ENCODE measurements around the gene MITF.

The MITF gene

DNA sequence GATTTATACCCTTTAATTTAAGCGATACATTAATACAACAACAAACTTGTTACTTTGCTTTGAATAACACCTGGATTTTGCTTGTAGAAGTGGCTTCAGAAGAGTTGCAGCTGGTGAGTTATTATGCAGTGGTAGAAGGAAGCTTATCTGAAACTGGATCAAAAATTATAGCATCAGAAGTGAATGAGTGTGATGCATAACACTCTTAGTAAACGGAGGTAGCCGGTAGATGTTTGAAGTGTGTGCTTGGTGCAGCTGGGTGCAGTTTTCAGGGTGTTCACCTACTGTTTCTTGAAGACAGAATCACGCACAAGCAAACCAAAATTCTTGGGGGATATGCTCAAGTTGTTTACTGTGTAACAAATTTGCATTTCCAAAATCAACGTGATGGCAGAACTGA lies 103.1 kb downstream of the MITF start:
- no peak for DNase-seq

DNA sequence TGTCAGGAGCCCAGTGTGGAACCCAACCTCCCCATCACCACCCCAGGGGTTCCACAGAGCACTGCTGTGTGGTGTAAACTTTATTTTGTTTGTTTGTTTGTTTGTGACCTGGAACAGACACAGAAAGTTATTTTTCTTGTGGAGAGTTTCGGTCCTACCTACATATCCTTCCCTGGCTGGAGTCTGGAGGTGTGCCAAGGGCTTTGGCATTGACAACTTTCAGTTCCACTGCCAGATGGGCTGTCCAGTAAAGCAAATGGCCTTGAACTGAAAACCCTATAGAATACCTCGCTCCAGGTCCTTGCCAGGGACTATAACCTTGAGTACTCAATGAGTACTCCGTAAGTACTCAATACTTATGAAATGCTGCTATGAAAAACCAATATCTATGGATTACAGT lies 103.5 kb downstream of the MITF start:
- no peak for DNase-seq

DNA sequence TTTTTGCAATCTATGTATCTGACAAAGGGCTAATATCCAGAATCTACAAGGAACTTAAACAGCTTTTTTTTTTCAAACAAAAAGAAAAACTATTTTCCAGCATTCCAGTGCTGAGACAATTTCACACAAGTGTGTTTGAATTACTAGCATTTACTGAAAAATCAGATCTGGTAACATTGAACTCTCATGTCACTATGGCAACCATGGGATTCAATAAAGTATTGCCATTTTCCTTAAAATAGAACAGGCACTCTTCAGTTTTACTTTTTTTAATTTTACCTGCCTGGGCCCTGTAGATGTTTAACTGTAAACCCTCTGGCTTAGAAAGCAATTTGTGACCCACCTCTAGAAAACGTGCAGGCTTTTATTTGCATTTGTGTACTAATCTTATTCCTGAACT lies 105.4 kb downstream of the MITF start:
- no peak for DNase-seq

DNA sequence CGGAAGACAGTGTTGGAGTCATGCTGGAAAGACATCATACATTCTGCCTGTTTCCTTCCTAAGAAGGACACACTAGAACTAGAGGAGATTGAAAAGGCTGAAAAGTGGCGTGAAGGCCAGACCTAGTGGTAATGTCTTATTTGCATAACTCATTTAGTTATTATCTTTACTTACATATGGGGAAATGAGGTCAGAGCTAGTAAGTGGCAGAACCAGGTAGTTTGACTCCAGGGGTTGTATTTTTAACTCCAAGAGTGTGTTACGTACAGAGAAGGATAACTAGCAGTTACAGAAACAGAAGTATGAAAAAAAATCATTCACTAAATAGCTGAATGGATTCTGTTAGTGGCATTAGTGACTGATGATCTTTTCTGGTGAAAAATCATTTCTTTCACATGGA lies 108.0 kb downstream of the MITF start:
- DNase-seq = no peak

DNA sequence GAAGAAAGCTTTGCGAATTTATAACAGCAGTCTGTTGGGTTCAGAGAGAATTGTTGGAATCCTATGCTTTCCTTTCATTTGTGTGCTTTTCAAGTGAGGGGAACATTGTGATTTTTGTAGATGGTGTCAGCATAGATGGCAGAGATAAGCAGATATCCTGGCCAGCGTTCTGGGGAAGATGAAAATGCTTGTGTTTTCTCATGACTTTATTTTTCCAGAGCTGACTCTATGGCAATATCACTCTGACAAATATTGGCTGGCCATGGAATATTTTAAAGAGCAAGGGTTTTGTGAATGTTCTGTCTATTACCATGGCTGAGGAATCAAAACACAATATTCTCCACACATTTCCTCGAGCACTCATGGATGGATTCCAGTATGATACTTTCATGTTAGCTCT lies 108.8 kb downstream of the MITF start:
- no peak for DNase-seq

DNA sequence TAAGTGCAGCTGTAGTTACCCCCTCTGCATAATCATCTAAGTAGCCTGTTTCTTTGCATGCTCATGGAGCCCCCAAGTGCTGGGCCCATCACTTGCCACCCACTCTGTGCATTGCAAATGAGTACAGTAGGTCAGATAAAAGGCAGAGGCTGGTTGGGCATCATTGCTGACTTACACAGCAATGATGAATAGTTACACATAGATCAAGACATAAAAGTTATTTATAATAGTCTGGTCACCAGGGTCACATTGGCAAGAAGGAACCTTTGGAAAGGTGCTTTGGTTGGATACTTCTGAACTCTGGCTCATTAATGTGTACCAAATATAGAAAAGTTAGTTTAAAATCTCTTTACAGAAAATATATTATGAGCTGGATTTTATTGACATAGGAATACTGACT lies 111.6 kb downstream of the MITF start:
- no peak for DNase-seq

DNA sequence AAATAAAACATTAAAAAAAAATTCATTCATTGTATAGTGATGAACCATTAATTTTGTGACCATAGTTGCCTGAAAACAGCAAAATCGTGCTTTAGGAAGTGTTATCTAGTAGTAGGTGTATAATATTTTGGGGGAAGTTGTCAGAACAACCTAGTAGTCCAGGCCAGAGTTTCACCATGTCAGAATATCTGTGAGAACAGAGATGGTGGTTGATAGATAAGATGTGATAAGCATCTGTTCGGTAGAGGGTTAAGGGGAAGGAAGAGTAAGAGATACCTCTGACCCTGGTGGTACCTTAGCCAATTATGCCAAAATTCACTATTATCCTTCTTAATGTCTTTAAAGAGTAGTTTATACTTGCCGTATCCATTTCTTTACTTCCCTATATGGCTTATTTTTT lies 113.8 kb downstream of the MITF start:
- DNase-seq = no peak

DNA sequence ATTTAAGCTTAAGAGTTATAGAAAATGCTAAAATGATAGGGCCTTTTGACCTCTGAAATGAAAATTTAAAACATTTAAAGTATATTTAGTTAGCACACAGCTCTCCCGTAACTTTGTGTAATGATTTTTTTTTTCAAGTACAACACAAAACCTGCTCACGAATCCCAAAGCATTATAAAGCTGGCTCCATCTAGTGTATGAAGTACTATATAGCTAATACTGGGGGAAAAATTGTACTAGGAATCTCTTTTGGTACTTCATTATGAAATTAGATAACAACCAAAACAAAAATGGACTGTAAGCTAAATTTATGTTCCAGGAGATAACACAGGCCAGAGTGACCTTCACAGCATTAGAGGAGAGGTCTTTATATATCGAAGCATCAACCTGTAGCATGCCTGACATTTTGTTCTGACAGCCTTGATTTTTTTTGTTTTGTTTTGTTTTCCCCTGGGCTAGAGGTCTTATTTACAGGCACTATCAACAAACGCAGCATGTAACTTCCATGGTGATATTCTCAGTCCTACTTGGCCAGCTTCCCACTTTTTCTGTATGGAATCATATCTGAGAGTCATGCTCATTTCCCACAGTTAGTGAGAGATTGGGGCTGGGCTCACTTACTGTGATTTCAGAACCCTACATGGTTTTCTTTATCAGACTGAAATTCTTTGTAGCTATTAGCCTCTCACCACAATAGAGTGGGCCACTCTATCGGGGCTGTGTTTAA lies 116.3 kb downstream of the MITF start:
- DNase-seq = no peak

DNA sequence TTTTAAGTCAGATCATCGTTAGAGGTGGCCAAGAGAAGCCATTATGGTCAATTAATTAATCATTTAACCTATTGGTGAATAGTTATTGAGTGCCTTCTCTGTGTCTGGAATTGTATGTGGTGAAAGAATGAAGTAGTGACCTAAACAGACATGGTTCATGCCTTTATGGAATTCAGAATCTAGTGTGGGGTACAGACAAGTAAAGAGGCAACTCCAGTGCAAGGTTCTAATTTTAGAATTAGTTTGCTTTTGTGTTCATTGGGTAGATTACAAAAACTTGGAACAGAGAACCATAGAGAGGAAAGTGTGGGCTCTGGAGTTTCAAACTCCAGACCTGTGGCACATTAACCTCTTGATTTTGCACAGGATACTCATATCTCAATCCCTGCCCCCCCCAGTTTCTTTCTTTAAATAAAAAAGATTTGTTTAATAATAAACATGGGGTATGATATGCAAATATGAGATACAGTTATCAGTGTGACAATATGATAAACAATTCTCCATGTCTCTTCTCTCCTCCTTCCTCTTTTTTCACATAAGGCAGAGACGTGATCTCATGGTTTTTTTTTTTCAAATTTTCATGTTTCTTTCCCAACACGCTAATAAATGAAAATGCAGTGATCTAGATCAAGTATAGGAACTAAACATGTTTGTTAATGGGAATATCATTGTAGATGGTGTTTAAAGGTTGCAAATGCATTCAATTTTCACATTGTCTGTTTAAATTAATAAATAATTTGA lies 117.9 kb downstream of the MITF start:
- DNase-seq = no peak

DNA sequence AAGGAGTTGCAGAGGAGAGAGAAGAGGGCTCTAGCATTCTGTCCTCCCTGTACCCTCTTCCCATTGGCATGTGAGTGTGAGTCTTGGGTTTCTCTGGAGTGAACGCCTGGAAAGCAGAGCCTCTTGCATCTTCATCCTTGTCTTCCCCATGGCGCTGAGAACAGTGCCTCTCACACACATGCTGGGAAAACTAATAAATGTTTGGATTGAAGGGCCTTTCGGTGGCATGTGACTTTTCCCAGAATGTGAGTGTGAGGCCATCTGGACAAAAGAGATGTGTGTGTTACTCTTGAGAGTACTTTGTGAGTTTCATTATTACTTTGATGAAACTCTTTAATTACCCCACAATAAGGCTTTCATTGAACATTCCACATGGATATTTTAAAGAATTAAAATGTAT lies 122.3 kb downstream of the MITF start:
- no peak for DNase-seq

DNA sequence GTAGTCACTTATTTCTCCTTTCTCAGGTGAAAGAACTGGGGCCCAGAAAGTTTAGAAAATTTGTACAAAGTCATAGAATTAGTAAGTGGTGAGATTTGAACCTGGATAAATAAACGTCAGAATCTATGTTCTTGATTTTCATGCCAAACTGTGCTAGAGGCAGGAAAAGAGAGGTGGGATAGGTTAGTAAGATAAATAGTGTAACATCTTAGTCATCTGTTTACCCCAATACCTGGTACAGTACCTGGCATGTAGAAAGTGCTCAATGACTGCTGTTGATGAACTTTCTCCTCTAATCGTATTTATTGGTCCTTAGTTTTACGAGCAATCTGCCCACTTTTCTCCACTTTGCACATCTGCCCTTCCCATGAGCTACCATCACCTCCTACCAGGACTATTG lies 124.9 kb downstream of the MITF start:
- DNase-seq = no peak

DNA sequence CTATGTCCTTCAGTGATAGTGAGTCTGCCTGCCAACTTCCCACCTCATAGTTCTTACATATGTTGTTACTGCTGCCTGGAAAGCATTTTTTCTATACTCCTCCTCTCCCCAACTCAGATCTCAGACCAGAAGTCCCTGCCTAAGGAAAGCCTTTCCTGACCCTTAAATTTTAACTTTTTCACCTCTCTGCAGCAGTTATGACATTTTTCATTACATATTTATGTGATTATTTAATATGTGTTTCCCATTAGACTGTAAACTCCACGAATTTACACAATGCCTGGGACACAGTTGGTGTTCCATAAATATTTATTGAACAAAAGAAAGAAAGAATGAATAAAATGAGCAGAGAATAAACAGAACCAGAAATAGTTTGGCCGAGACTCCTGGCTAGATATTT lies 125.5 kb downstream of the MITF start:
- DNase-seq = no peak

DNA sequence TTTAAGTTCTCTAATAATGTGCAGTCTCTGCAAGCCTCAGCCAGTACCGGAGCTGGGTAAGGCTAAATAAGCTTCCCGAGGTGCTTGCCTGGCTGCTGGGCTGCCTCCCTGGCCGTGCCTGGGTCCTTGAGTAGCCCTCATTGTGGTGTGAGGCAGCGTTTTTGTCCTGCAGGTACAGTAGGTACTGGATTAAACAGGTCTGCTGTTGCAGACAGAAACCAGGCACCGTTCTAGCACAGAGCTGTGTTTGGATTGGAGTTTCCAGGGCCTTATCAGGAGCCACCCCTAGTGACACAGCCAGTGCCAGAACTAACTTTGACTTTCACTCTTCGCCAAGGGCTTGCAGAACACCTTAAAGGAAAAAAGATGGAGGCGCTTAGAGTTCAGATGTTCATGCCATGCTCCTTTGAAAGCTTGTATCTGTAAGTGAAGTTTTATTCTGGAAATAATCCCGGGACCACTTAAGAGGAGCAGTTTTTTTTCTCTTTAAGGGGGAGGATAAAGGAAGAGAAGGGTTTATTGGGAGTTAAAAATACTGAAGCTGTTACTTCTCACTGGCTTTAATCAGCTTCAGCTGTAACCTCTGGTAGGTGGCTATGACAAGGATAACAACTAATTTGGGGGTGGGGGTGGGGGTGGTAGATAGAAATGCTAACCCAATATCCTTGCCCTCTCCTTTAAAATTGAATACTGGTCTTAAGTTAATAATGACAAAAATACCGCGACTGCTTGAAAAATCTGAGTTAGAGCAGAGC lies 126.8 kb downstream of the MITF start:
- DNase-seq = no peak

DNA sequence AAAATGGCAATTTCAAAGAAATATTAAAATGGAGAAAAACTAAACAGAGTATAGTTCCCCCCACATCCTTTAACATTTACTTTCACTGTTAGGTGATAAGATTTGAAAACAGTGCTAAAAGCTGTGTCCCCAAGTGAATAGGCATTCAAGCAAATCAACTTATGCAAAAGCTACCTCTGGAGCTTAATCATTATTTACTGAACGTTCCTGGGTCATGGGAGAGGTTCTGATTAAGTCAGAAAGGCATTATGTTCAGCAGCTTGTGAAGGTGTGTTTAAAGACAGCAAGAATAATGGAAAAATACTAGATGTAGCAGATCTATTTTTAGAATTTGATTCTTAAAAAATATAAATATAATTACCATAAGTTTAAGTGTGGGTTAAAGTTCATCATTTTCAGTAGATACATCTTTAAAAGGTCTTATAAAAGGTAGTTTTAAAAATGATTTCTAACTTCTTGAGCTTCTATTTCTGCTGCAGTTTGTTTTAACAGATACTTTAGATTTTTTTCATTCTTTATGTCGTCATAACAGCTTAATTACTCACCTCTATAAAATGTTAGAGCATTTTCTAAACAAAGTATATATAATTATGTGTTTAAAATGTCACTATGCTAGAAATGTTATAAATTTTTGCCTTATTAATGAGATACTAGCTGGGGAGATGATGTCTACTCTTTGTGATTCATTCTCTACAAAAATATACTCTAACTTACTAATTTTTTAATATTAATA lies 127.9 kb downstream of the MITF start:
- no peak for DNase-seq

DNA sequence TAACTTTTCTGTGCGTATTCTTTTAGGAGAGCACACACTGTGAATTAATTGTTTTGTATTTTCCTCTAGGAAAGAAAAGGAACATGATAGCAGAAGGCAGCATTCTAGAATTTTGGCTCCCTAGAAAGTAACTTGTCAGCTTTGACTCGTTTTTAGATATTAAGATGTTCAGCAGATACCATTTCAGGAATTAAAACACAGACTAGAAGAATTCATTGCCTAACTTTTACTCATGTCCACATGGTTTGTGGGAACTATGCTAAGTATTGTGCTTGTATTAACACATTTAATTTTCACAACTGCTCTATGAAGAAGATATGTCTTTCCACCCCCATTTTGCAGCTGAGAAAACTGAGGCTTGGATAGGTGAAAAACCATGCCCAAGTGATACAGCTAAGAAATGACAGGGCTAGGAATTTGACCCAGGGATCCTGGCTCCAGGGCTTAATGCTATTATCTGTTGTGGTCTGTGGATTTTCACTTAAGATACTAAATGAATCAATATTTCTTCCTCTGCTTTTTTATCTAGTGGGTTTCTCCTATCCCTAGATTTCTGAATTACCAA lies 128.8 kb downstream of the MITF start:
- DNase-seq = no peak

DNA sequence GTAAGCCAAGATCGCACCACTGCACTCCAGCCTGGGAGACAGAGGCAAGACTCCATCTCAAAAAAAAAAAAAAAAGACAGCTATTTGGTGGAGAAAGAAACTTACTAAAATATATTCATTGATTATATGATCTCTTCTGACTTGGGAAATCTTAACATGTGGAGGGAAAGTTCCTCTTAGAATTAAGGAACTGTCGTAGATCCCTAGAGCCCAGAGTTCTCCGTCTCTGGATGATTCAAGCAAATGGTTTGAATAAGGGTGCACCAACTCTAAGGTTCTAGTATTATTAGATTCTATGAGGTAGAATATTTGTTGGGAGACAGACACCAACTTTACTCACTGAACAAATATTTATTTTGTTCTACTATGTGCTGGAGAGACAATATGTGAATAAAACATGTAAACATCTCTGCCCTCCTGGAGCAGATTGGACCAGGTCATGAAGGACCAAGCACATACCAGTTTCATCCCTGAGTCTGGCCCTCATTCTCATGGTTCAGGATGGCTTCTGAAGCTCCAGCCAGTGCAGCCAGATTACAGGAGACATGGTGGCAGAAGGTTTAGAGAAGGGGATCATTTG lies 129.7 kb downstream of the MITF start:
- no peak for DNase-seq

DNA sequence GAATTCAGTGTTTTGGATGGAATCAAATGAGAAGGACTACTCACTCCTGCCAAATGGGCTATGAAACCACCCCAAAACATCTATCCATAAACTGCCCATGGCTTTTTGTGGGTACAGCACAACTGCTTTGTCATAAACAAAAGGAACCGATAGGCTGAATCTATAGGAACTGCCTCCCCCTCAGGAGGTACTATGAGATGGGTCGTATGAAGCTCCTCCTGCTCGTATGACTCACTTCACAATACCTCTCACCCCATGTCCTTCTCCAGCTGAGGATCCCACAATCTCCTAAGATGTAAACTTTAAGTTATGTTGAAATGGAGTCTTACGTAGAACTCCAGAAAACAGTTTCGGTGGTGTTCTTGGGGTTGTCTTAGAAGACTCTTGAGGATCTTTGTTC lies 130.4 kb downstream of the MITF start:
- no peak for DNase-seq

DNA sequence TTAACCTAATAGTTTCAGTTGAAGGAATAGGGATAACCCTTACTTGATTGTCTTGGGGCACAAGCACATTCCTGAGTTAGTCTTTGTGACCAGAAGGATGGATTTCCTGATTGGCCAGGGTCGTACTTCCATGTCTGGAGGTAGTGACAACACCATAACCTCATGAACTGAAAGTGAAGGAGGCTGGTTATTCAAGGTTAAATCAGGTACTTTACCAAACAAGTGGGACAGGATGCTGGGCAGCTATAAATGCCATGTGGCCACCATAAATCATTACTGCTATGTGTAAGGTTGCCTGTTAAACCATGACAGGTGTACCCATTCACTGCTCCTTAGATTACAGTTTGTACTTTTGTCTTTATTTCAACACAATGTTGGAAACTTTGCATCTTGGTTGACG lies 132.0 kb downstream of the MITF start:
- no peak for DNase-seq

DNA sequence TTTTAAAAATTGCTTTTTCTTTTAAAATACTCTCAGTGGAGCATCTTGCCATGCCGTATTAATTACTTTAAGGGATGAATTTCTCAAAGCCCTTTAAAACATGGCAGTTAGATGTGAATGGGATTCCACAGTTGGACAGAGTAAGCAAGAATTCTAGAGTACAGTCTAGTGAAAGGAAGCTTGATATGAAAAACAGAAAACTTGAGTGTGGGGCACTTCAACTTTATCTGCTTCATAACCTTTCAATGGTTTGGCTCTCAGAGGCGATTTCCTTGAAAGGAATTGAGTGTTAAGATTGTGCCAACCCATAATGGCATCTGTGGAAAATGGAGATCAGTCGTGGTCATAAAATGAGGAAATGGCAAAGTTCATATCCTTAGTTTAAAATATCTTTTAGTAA lies 132.6 kb downstream of the MITF start:
- no peak for DNase-seq

DNA sequence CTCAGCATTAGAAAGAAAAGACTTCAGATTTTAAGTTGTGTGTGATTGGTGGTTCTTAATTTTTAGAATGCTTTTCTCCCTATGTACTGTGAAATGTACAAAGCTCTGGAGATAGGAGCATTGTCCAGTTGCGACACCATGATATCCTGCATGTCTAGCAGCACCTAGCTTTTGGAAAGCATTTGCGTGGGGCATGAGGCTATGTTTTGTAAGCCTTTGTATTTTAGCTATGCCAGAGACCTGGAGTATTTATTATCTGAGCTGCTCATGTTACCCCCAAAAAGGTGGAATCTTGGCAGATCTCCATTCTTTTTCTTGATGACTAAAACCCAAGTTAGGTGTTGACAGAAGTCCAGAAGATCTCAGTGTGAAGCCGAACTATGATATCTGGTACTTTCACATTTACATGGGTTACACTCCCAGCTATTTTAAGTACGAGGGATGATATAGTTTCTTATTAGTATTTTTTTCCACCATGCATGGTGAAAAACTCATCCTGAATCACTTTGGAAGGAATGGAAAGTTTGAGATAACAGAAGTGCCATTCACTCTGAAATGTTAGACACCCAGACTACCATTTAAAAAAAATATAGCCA lies 133.6 kb downstream of the MITF start:
- no peak for DNase-seq

DNA sequence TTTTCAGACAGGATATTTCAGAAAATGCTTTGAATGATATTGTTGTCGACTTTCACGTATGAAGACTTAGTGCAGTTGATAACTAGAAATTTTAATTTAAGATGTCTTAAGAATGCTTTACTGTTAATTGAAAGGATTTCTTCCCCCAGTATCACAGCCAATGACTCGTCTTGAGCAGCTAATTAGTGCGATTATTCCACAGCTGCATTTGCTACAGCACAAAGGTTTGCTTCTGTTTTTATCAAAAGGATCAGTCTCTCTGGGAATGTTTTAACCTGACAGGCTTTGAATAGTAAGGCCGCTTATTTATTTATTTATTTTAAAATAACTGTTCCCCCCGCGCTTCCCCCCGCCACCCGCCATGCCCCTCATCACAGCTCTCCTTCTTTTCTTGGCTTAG lies 136.8 kb downstream of the MITF start:
- no peak for DNase-seq

DNA sequence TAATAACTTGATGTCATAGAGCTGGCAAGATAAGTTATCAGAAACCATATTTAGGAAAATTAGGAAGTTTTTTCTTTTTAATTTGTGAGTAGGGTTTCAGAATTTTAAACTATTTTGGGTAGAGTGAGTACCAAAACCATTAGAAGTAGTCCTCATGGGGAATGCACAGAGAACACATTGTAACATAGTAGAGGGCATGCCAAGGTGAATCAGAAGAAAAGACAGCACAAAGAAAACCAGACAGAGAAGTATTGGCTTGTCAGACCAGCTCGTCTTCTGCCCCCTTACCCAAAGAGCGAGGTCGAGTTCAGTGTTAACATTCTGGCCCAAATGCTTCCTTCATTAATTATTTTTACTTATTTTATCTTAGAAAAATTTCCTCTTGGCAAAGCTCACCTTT lies 139.0 kb downstream of the MITF start:
- DNase-seq = no peak

Data from NCI-H2227 treated with DMSO at 0.1 percent for 48 hours (cell line).